ENCODE data around the gene TMEM178A. TPM values are rescaled to one million over a fixed set of nuclear protein-coding genes. Genes with fewer than 3 reads are reported as not detected.
A peak's percentile ranks its signal among the peaks of the same experiment; 100 is the strongest.

TMEM178A gene
- total RNA-seq = not detected in 2 replicates

GRCh38 chr2:39665811-39666490 lies at the start of gene TMEM178A:
Gene TMEM178A, plus strand, starts transcription at chr2:39665917. Its CDS starts 58 bp downstream, at chr2:39665975.
- no peaks in the 10 kb centered on the region for H3K9me3 Mint-ChIP-seq
- intact Hi-C loops (cut with micrococcal nuclease) = no loop called here
- H3K27ac Mint-ChIP-seq = no peak within 1 kb of the TSS
- TF ChIP-seq, protein P1, sequence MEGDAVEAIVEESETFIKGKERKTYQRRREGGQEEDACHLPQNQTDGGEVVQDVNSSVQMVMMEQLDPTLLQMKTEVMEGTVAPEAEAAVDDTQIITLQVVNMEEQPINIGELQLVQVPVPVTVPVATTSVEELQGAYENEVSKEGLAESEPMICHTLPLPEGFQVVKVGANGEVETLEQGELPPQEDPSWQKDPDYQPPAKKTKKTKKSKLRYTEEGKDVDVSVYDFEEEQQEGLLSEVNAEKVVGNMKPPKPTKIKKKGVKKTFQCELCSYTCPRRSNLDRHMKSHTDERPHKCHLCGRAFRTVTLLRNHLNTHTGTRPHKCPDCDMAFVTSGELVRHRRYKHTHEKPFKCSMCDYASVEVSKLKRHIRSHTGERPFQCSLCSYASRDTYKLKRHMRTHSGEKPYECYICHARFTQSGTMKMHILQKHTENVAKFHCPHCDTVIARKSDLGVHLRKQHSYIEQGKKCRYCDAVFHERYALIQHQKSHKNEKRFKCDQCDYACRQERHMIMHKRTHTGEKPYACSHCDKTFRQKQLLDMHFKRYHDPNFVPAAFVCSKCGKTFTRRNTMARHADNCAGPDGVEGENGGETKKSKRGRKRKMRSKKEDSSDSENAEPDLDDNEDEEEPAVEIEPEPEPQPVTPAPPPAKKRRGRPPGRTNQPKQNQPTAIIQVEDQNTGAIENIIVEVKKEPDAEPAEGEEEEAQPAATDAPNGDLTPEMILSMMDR (IDR thresholded peaks at IDR 0.05) = no peak
- H3K36me3 Mint-ChIP-seq (ENCODE audit: low read depth) = no peaks in the 10 kb centered on the region
- ChIA-PET POLR2A (no interaction called here), CTCF (no interaction called here)
- H3K27me3 Mint-ChIP-seq = peaks cover 52% of the 10 kb centered on the region
- DNase-seq = peak; percentile 21
- H3K4me3 Mint-ChIP-seq = peak within 1 kb of the TSS; percentile 75
- ATAC-seq (ENCODE audit: low read depth) = peak; percentile 25
- H3K4me1 Mint-ChIP-seq = peaks cover 15% of the 10 kb centered on the region

DNA sequence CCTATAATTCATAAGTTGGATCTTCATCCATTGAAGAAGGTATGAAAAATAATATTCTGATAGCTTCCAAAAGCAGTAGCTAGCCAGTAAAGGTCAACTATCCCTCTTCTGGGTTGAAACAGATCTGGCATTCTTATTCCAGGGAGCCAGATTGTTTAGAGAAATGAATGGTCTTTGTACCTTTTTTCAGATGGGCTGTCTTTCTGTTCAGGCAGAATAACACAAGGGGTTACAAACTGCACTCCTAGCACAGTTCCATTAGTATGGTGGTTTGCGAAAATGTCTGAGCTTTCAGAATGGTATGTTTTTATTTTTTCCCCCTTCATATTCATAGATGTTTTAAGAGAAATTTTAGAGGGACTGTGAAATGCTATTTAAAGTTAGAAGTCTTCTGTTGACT lies 47.5 kb upstream of the TMEM178A start:
- no peak overlapping the region for H3K4me3 Mint-ChIP-seq

GRCh38 chr2:39618736-39619135 lies 47.0 kb upstream of the TMEM178A start:
- DNase-seq = no peak
- POLR2A ChIA-PET = no interaction called here

More for the DNA sequence above, 47.5 kb upstream of the TMEM178A start:
- CTCF ChIA-PET = no interaction called here
- H3K27ac Mint-ChIP-seq = no peak overlapping the region
- POLR2A ChIA-PET = no interaction called here
- H3K4me1 Mint-ChIP-seq = peaks cover 5% of the 10 kb centered on the region
- TF ChIP-seq, protein P1 (IDR thresholded peaks at IDR 0.05) = no peak
- no peaks in the 10 kb centered on the region for H3K36me3 Mint-ChIP-seq (ENCODE audit: low read depth)
- no peaks in the 10 kb centered on the region for H3K9me3 Mint-ChIP-seq
- no peak for ATAC-seq (ENCODE audit: low read depth)
- H3K27me3 Mint-ChIP-seq = peaks cover 17% of the 10 kb centered on the region
- DNase-seq = no peak
- intact Hi-C loops (cut with micrococcal nuclease) = no loop called here

DNA sequence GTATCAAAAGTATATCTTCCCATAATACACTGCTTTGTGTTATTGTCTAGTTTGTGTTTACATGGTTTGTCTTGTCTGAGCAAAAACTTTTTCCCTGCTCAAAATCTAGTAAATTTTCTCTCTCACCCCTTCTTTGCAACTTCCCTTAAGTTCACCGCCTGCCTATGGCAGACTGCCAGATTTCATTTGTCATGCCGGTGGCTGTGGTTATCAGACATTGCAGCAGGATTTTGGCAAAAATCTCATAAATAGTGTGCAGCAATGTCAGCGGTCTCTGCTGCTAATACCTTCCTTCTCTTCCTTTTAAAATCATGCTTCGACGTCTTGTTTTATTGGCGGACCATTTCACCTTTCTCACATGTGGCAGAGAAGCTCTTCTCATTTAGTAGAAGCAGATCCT lies 45.6 kb upstream of the TMEM178A start:
- DNase-seq = no peak
- Mint-ChIP-seq H3K27me3 (peaks cover 23% of the 10 kb centered on the region), H3K27ac (no peak overlapping the region), H3K9me3 (no peaks in the 10 kb centered on the region), H3K36me3 (ENCODE audit: low read depth) (no peaks in the 10 kb centered on the region), H3K4me3 (no peak overlapping the region), H3K4me1 (peaks cover 5% of the 10 kb centered on the region)
- intact Hi-C loops (cut with micrococcal nuclease) = no loop called here
- TF ChIP-seq, protein P1 (IDR thresholded peaks at IDR 0.05) = no peak
- ChIA-PET POLR2A (no interaction called here), CTCF (no interaction called here)
- no peak for ATAC-seq (ENCODE audit: low read depth)

More at GRCh38 chr2:39618736-39619135, 47.0 kb upstream of the TMEM178A start:
- peaks cover 5% of the 10 kb centered on the region for H3K4me1 Mint-ChIP-seq
- TF ChIP-seq, protein P1 (IDR thresholded peaks at IDR 0.05) = no peak
- no peaks in the 10 kb centered on the region for H3K36me3 Mint-ChIP-seq (ENCODE audit: low read depth)
- ATAC-seq (ENCODE audit: low read depth) = no peak
- H3K27ac Mint-ChIP-seq = no peak overlapping the region
- no peaks in the 10 kb centered on the region for H3K9me3 Mint-ChIP-seq
- CTCF ChIA-PET = no interaction called here
- no peak overlapping the region for H3K4me3 Mint-ChIP-seq
- intact Hi-C loops (cut with micrococcal nuclease) = no loop called here
- peaks cover 17% of the 10 kb centered on the region for H3K27me3 Mint-ChIP-seq

GRCh38 chr2:39621596-39621995 lies 44.1 kb upstream of the TMEM178A start:
- ATAC-seq (ENCODE audit: low read depth) (no peak), DNase-seq (no peak)
- Mint-ChIP-seq H3K4me1 (peaks cover 5% of the 10 kb centered on the region), H3K9me3 (no peaks in the 10 kb centered on the region), H3K36me3 (ENCODE audit: low read depth) (no peaks in the 10 kb centered on the region), H3K27me3 (peaks cover 23% of the 10 kb centered on the region), H3K27ac (no peak overlapping the region), H3K4me3 (no peak overlapping the region)
- POLR2A ChIA-PET = no interaction called here
- CTCF ChIA-PET = no interaction called here
- intact Hi-C loops (cut with micrococcal nuclease) = no loop called here
- TF ChIP-seq, protein P1 (IDR thresholded peaks at IDR 0.05) = no peak

Measured in activated B cell treated with CpG ODN at 0.5 μM for 24 hours (primary cell).